ENCODE measurements around the gene S100PBP. TPM values are rescaled to one million over a fixed set of nuclear protein-coding genes. Genes with fewer than 3 reads are reported as not detected.

S100PBP gene
- total and polyA plus RNA-seq, 2 of the 13 experiments (the other 11 are each of a cell fraction or from before 2014, with no cell fraction given) = 20.4 to 26.1 TPM

GRCh38 chr1:32817815-32818786 is 648 bp downstream of the S100PBP start (continued):
- TF ChIP-seq KLF12 (CRISPR knock-in tag; IDR thresholded peaks at IDR 0.05; ENCODE audit: borderline replicate concordance) = no peak
- no peak for TF ChIP-seq ATF7 (IDR thresholded peaks at IDR 0.05)
- peak; percentile 24; the same call in 1 of the 2 replicates for TF ChIP-seq ATF7 (CRISPR knock-in tag; IDR thresholded peaks at IDR 0.05)
- no peak for TF ChIP-seq HNF1A (IDR thresholded peaks at IDR 0.05; ENCODE audit: low read depth)
- TF ChIP-seq HNF1A (CRISPR knock-in tag; IDR thresholded peaks at IDR 0.05; ENCODE audit: borderline replicate concordance) = no peak
- no peak for TF ChIP-seq SOX5 (CRISPR knock-in tag; IDR thresholded peaks at IDR 0.05; ENCODE audit: borderline replicate concordance)
- no peak for TF ChIP-seq SRSF9 (IDR thresholded peaks at IDR 0.05; ENCODE audit: borderline replicate concordance, insufficient read depth, low read depth, low read length, poor library complexity, severe bottlenecking)
- 0 out of 2 replicates have a peak, but pooled peaks have one; percentile 19 for TF ChIP-seq KLF15 (CRISPR knock-in tag; IDR thresholded peaks at IDR 0.05; ENCODE audit: borderline replicate concordance)
- TF ChIP-seq KDM2A (CRISPR knock-in tag; IDR thresholded peaks at IDR 0.05; ENCODE audit: borderline replicate concordance, low read depth) = peak; percentile 71; the same call in 1 of the 2 replicates
- no peak for TF ChIP-seq RFXAP (CRISPR knock-in tag; IDR thresholded peaks at IDR 0.05; ENCODE audit: borderline replicate concordance)
- no peak for TF ChIP-seq PRDM15 (CRISPR knock-in tag; IDR thresholded peaks at IDR 0.05)
- TF ChIP-seq SP140L (CRISPR knock-in tag; IDR thresholded peaks at IDR 0.05; ENCODE audit: borderline replicate concordance) = no peak
- no peak for TF ChIP-seq LCORL (IDR thresholded peaks at IDR 0.05)
- no peak for TF ChIP-seq LCORL (CRISPR knock-in tag; IDR thresholded peaks at IDR 0.05)
- no peak for TF ChIP-seq KLF6 (CRISPR knock-in tag; IDR thresholded peaks at IDR 0.05)
- TF ChIP-seq ZNF607 (CRISPR knock-in tag; IDR thresholded peaks at IDR 0.05; ENCODE audit: borderline replicate concordance) = peak; percentile 57; the same call in 1 of the 2 replicates
- TF ChIP-seq TBX3 (IDR thresholded peaks at IDR 0.05; ENCODE audit: borderline replicate concordance) = no peak
- TF ChIP-seq HMG20B (CRISPR knock-in tag; conservative IDR thresholded peaks at IDR 0.05) = no peak
- TF ChIP-seq MYC (CRISPR knock-in tag; IDR thresholded peaks at IDR 0.05; ENCODE audit: borderline replicate concordance) = no peak
- TF ChIP-seq MEIS1 (CRISPR knock-in tag; IDR thresholded peaks at IDR 0.05; ENCODE audit: borderline replicate concordance) = no peak; the same call in 1 of the 2 replicates
- TF ChIP-seq NFKB2 (CRISPR knock-in tag; IDR thresholded peaks at IDR 0.05; ENCODE audit: borderline replicate concordance) = peak; percentile 29; the same call in 1 of the 2 replicates
- no peak for TF ChIP-seq IRF2 (CRISPR knock-in tag; IDR thresholded peaks at IDR 0.05)
